KBM-7 (cell line): ENCODE results near the gene NME8.

Experiments
- DNase-seq: peaks from one replicate; pipeline ENCODE4 v3.0.0-alpha.2; 2015
- in situ Hi-C: fragments of 300-500 bp; cut with MboI; formaldehyde crosslinking; loops from 2 replicates; pipeline ENCODE4 v1.14.3; 2020; ENCODE audit warnings: low sequenced_read_pairs, low pct_unique_long_range_greater_than_20kb, mixed read lengths

Gene NME8

GRCh38 chr7:37927773-37928444, 79.5 kb downstream of the NME8 start:
- DNase-seq: no peak
- in situ Hi-C loops: no loop called here

GRCh38 chr7:37928878-37929277, 80.5 kb downstream of the NME8 start:
- no peak for DNase-seq
- in situ Hi-C loops: no loop called here

- in situ Hi-C loops: no loop called here
- DNase-seq: no peak
Observed at GRCh38 chr7:37930226-37930948, 82.0 kb downstream of the NME8 start.

- in situ Hi-C loops: no loop called here
Observed at GRCh38 chr7:37932543-37932942, 84.1 kb downstream of the NME8 start.

GRCh38 chr7:37933018-37933566, 84.7 kb downstream of the NME8 start:
- in situ Hi-C loops: no loop called here
- DNase-seq: no peak

More at GRCh38 chr7:37932543-37932942, 84.1 kb downstream of the NME8 start:
- no peak for DNase-seq

- in situ Hi-C loops: no loop called here
Observed at GRCh38 chr7:37942934-37943610, 94.7 kb downstream of the NME8 start.

GRCh38 chr7:37943905-37944736, 95.7 kb downstream of the NME8 start:
- in situ Hi-C loops: no loop called here
- no peak for DNase-seq

More at GRCh38 chr7:37942934-37943610, 94.7 kb downstream of the NME8 start:
- DNase-seq: no peak

GRCh38 chr7:37944737-37945054, 96.3 kb downstream of the NME8 start:
- in situ Hi-C loops: no loop called here
- DNase-seq: no peak

- DNase-seq: no peak
- in situ Hi-C loops: no loop called here
Observed at GRCh38 chr7:37945336-37945735, 96.9 kb downstream of the NME8 start.

GRCh38 chr7:37947138-37947940, 98.9 kb downstream of the NME8 start:
- in situ Hi-C loops: no loop called here
- no peak for DNase-seq

GRCh38 chr7:37947941-37948210, 99.5 kb downstream of the NME8 start:
- in situ Hi-C loops: no loop called here
- DNase-seq: no peak
